H1 (cell line): ENCODE measurements around the gene RERE. TPM values are rescaled to one million over a fixed set of nuclear protein-coding genes. Genes with fewer than 3 reads are reported as not detected.

Experiments
- KDM1A ChIP-seq: fragments of 200-600, 300-600 bp; sonication (generic); IDR thresholded peaks from 2 replicates; pipeline ENCODE4 v1.7.1; 2016; ENCODE audit warnings: mild to moderate bottlenecking, low read length, borderline replicate concordance
- NRF1 ChIP-seq: IDR thresholded peaks from 2 replicates; pipeline ENCODE4 v1.6.1; 2011; ENCODE audit warnings: mild to moderate bottlenecking, low read depth, low read length, improper control_type of control experiment
- polyA plus RNA-seq, 7 experiments: library from polyadenylated mRNA; depleted of rRNA in 3 of 7; stranded (reverse) in 5 of 7; unstranded in 2 of 7; fragments of >200 nt in 5 of 7; fragments of 200-250 nt in 2 of 7; gene quantifications; 1 replicate in 5 of 7; 2 replicates in 1 of 7; 4 replicates in 1 of 7; pipeline versions ENCODE4 v1.2.1 to v1.2.3, GENCODE V29; 2011 to 2013; ENCODE audit warnings: missing spikeins in 2 of 7, mixed read lengths in 2 of 7
- total RNA-seq: library from RNA; stranded (reverse); fragmentation: NEBNext Ultra II Directional; extraction: Animal tissue kit (Norgen Biotek cat#: 25700); gene quantifications from 2 replicates; pipeline ENCODE4 v1.2.1, GENCODE V29; 2021
- TF ChIP-seq, protein P1 (sequence below): fragments of 300-600 bp; sonication (generic); IDR thresholded peaks from 2 replicates; pipeline ENCODE4 v1.7.1; 2012; ENCODE audit warnings: low read length, moderate library complexity, mild to moderate bottlenecking, inconsistent platforms; ENCODE audit not compliant: insufficient replicate concordance

Gene RERE
- total and polyA plus RNA-seq, 2 of the 8 experiments (the other 6 are each of a cell fraction or from before 2014, with no cell fraction given): 15.3 to 142 TPM

DNA sequence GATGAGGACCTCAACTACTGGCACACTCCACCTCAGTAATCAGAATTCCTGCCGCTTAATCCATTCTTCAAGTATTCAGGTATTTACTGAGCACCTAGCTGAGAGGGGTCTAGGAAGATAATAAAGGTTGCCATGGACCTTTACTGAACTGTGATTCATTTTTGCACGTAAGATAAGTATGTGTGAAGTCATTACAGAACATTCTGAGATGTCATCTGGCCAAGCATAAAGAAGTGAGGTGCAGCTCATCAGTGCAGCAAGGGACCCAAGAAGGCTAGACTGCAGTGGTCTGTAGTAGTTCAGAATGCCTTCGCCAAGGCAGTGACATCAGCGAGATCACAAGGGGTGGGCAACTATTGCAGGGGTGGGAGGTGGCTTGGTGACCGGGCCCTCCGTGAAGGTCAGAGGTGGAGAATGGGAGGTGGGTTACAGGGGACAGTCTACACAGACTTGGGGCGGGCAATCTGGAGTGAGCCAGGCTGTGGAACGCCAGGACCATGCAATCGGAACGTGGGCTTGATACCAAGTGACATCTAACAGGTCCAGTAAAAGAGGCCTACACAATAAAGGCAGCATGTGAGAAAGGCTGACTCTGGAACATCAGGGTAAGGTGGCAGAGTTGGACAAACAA, 392.2 kb downstream of the RERE start (continued):
- TF ChIP-seq KDM1A (no peak), NRF1 (no peak)
- TF ChIP-seq, protein P1, sequence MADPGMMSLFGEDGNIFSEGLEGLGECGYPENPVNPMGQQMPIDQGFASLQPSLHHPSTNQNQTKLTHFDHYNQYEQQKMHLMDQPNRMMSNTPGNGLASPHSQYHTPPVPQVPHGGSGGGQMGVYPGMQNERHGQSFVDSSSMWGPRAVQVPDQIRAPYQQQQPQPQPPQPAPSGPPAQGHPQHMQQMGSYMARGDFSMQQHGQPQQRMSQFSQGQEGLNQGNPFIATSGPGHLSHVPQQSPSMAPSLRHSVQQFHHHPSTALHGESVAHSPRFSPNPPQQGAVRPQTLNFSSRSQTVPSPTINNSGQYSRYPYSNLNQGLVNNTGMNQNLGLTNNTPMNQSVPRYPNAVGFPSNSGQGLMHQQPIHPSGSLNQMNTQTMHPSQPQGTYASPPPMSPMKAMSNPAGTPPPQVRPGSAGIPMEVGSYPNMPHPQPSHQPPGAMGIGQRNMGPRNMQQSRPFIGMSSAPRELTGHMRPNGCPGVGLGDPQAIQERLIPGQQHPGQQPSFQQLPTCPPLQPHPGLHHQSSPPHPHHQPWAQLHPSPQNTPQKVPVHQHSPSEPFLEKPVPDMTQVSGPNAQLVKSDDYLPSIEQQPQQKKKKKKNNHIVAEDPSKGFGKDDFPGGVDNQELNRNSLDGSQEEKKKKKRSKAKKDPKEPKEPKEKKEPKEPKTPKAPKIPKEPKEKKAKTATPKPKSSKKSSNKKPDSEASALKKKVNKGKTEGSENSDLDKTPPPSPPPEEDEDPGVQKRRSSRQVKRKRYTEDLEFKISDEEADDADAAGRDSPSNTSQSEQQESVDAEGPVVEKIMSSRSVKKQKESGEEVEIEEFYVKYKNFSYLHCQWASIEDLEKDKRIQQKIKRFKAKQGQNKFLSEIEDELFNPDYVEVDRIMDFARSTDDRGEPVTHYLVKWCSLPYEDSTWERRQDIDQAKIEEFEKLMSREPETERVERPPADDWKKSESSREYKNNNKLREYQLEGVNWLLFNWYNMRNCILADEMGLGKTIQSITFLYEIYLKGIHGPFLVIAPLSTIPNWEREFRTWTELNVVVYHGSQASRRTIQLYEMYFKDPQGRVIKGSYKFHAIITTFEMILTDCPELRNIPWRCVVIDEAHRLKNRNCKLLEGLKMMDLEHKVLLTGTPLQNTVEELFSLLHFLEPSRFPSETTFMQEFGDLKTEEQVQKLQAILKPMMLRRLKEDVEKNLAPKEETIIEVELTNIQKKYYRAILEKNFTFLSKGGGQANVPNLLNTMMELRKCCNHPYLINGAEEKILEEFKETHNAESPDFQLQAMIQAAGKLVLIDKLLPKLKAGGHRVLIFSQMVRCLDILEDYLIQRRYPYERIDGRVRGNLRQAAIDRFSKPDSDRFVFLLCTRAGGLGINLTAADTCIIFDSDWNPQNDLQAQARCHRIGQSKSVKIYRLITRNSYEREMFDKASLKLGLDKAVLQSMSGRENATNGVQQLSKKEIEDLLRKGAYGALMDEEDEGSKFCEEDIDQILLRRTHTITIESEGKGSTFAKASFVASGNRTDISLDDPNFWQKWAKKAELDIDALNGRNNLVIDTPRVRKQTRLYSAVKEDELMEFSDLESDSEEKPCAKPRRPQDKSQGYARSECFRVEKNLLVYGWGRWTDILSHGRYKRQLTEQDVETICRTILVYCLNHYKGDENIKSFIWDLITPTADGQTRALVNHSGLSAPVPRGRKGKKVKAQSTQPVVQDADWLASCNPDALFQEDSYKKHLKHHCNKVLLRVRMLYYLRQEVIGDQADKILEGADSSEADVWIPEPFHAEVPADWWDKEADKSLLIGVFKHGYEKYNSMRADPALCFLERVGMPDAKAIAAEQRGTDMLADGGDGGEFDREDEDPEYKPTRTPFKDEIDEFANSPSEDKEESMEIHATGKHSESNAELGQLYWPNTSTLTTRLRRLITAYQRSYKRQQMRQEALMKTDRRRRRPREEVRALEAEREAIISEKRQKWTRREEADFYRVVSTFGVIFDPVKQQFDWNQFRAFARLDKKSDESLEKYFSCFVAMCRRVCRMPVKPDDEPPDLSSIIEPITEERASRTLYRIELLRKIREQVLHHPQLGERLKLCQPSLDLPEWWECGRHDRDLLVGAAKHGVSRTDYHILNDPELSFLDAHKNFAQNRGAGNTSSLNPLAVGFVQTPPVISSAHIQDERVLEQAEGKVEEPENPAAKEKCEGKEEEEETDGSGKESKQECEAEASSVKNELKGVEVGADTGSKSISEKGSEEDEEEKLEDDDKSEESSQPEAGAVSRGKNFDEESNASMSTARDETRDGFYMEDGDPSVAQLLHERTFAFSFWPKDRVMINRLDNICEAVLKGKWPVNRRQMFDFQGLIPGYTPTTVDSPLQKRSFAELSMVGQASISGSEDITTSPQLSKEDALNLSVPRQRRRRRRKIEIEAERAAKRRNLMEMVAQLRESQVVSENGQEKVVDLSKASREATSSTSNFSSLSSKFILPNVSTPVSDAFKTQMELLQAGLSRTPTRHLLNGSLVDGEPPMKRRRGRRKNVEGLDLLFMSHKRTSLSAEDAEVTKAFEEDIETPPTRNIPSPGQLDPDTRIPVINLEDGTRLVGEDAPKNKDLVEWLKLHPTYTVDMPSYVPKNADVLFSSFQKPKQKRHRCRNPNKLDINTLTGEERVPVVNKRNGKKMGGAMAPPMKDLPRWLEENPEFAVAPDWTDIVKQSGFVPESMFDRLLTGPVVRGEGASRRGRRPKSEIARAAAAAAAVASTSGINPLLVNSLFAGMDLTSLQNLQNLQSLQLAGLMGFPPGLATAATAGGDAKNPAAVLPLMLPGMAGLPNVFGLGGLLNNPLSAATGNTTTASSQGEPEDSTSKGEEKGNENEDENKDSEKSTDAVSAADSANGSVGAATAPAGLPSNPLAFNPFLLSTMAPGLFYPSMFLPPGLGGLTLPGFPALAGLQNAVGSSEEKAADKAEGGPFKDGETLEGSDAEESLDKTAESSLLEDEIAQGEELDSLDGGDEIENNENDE: no peak
